A549 (cell line): ENCODE results near the gene MAGOH.

Source experiments
- JUNB ChIP-seq: fragments of >200 bp; sonication (Bioruptor Twin); formaldehyde crosslinking; IDR thresholded peaks from 2 replicates; pipeline ENCODE4 v1.6.1; 2016
- NR3C1 ChIP-seq: fragments of >200 bp; sonication (Bioruptor Twin); formaldehyde crosslinking; IDR thresholded peaks from 3 replicates; pipeline ENCODE4 v1.6.1; 2017
- POLR2A ChIP-seq: IDR thresholded peaks from 2 replicates; pipeline ENCODE4 v1.6.1; 2012; ENCODE audit warnings: mild to moderate bottlenecking, low read length
- RAD21 ChIP-seq, 2 experiments: fragments of >200 bp in 1 of 2; sonication (Bioruptor Twin) in 1 of 2; formaldehyde crosslinking in 1 of 2; IDR thresholded peaks in 1 of 2; conservative IDR thresholded peaks in 1 of 2; 2 replicates in 1 of 2; 3 replicates in 1 of 2; pipeline ENCODE4 v1.6.1; 2012 to 2018; ENCODE audit warnings: inconsistent platforms in 1 of 2
- RCOR1 ChIP-seq: fragments of 150-350 bp; IDR thresholded peaks from 2 replicates; pipeline ENCODE4 v1.6.1; 2014; ENCODE audit warnings: antibody characterized with exemption, low read length, low read depth
- TF ChIP-seq, protein P1 (sequence below): fragments of >200 bp; sonication (Bioruptor Twin); formaldehyde crosslinking; IDR thresholded peaks from 3 replicates; pipeline ENCODE4 v1.5.1; 2016
- TF ChIP-seq, protein P2 (sequence below): fragments of 200-600 bp; sonication (generic); IDR thresholded peaks from 2 replicates; pipeline ENCODE4 v1.6.1; 2016; ENCODE audit warnings: antibody characterized with exemption, mild to moderate bottlenecking, moderate library complexity

DNA sequence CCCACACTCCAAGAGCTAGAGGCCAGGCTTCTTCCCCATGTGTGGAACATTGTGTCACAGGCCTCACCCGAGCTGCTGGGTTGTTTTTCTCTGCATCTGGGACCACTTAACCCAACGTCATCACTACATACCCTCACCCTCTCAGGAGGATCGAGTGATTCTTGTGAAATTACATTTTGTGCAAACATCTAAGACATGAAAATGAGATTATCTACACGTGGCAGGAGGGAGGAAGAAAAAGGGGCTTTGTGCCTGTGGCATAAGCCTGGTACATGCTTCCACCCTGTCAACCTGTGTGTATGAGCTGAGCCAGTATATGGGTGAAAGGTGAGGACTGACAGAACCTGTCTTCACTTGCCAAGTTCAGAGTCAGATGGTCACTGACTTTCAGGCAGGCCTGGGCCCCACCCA, 40.1 kb downstream of the MAGOH start:
- TF ChIP-seq RAD21 (conservative IDR thresholded peaks at IDR 0.05 in 1 of 2, IDR thresholded peaks at IDR 0.05 in 1 of 2): no peak
- TF ChIP-seq RCOR1: no peak
- TF ChIP-seq, protein P1, sequence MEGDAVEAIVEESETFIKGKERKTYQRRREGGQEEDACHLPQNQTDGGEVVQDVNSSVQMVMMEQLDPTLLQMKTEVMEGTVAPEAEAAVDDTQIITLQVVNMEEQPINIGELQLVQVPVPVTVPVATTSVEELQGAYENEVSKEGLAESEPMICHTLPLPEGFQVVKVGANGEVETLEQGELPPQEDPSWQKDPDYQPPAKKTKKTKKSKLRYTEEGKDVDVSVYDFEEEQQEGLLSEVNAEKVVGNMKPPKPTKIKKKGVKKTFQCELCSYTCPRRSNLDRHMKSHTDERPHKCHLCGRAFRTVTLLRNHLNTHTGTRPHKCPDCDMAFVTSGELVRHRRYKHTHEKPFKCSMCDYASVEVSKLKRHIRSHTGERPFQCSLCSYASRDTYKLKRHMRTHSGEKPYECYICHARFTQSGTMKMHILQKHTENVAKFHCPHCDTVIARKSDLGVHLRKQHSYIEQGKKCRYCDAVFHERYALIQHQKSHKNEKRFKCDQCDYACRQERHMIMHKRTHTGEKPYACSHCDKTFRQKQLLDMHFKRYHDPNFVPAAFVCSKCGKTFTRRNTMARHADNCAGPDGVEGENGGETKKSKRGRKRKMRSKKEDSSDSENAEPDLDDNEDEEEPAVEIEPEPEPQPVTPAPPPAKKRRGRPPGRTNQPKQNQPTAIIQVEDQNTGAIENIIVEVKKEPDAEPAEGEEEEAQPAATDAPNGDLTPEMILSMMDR: no peak
- TF ChIP-seq POLR2A: no peak
- TF ChIP-seq, protein P2, sequence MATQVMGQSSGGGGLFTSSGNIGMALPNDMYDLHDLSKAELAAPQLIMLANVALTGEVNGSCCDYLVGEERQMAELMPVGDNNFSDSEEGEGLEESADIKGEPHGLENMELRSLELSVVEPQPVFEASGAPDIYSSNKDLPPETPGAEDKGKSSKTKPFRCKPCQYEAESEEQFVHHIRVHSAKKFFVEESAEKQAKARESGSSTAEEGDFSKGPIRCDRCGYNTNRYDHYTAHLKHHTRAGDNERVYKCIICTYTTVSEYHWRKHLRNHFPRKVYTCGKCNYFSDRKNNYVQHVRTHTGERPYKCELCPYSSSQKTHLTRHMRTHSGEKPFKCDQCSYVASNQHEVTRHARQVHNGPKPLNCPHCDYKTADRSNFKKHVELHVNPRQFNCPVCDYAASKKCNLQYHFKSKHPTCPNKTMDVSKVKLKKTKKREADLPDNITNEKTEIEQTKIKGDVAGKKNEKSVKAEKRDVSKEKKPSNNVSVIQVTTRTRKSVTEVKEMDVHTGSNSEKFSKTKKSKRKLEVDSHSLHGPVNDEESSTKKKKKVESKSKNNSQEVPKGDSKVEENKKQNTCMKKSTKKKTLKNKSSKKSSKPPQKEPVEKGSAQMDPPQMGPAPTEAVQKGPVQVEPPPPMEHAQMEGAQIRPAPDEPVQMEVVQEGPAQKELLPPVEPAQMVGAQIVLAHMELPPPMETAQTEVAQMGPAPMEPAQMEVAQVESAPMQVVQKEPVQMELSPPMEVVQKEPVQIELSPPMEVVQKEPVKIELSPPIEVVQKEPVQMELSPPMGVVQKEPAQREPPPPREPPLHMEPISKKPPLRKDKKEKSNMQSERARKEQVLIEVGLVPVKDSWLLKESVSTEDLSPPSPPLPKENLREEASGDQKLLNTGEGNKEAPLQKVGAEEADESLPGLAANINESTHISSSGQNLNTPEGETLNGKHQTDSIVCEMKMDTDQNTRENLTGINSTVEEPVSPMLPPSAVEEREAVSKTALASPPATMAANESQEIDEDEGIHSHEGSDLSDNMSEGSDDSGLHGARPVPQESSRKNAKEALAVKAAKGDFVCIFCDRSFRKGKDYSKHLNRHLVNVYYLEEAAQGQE: no peak
- no peak for TF ChIP-seq JUNB
- no peak for TF ChIP-seq NR3C1
